Neural crest cell (in vitro differentiated cells): ENCODE results near the gene GABRR3. TPM values are rescaled to one million over a fixed set of nuclear protein-coding genes. Genes with fewer than 3 reads are reported as not detected.

Experiments used
- DNase-seq: peaks from one replicate; pipeline ENCODE4 v3.0.0; 2021; ENCODE audit warnings: low read depth, mixed read lengths, low spot score
- H3K27ac Mint-ChIP-seq: one replicate; pipeline ENCODE4 v1.8.0; 2021; ENCODE audit warnings: mild to moderate bottlenecking, mixed read lengths; ENCODE audit not compliant: unreplicated experiment
- H3K27me3 Mint-ChIP-seq: 2 replicates; pipeline ENCODE4 v1.8.0; 2021; ENCODE audit warnings: low read depth, mild to moderate bottlenecking, mixed read lengths
- H3K36me3 Mint-ChIP-seq: 2 replicates; pipeline ENCODE4 v1.8.0; 2021; ENCODE audit warnings: low read depth, mild to moderate bottlenecking, mixed read lengths
- H3K4me1 Mint-ChIP-seq: 2 replicates; pipeline ENCODE4 v1.8.0; 2021; ENCODE audit warnings: mixed read lengths
- H3K4me3 Mint-ChIP-seq: one replicate; pipeline ENCODE4 v1.8.0; 2021; ENCODE audit warnings: mild to moderate bottlenecking, mixed read lengths
- H3K9me3 Mint-ChIP-seq: 2 replicates; pipeline ENCODE4 v1.8.0; 2021; ENCODE audit warnings: mixed read lengths
- total RNA-seq: library from RNA; stranded (reverse); gene quantifications from 2 replicates; pipeline ENCODE4 v1.2.1, GENCODE V29; 2021
- TF ChIP-seq, protein P1 (sequence below): fragments of 200-600 bp; sonication (generic); conservative IDR thresholded peaks from 2 replicates; pipeline ENCODE4 v1.5.0; 2021; ENCODE audit warnings: antibody characterized with exemption, mild to moderate bottlenecking

The GABRR3 gene
- total RNA-seq, 1 donor from 2014 or later = not detected

DNA sequence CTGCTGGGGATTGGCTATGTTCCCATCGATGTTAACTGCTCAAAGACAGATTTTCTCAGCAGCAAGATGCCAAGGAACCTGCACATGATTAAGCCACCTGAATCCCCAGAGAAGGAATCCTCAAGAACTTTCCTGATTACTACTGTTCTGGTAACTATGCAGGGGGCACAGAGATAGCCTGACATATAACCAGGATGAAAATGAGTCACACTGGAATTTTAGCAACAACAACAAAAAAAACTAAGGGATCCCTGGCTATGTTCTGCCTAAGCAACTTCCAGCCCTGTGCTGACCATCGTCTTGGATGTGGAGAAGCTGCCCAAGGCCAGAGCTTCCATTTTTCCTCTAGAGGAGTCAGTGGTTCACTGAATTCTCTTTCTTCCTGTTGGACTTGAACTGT, 76.7 kb downstream of the GABRR3 start:
- Mint-ChIP-seq H3K36me3 (peaks cover 5% of the 10 kb centered on the region), H3K4me3 (no peak overlapping the region), H3K27ac (no peak overlapping the region), H3K9me3 (no peaks in the 10 kb centered on the region), H3K4me1 (peaks cover 12% of the 10 kb centered on the region), H3K27me3 (no peaks in the 10 kb centered on the region)
- no peak for DNase-seq
- TF ChIP-seq, protein P1, sequence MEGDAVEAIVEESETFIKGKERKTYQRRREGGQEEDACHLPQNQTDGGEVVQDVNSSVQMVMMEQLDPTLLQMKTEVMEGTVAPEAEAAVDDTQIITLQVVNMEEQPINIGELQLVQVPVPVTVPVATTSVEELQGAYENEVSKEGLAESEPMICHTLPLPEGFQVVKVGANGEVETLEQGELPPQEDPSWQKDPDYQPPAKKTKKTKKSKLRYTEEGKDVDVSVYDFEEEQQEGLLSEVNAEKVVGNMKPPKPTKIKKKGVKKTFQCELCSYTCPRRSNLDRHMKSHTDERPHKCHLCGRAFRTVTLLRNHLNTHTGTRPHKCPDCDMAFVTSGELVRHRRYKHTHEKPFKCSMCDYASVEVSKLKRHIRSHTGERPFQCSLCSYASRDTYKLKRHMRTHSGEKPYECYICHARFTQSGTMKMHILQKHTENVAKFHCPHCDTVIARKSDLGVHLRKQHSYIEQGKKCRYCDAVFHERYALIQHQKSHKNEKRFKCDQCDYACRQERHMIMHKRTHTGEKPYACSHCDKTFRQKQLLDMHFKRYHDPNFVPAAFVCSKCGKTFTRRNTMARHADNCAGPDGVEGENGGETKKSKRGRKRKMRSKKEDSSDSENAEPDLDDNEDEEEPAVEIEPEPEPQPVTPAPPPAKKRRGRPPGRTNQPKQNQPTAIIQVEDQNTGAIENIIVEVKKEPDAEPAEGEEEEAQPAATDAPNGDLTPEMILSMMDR = no peak

DNA sequence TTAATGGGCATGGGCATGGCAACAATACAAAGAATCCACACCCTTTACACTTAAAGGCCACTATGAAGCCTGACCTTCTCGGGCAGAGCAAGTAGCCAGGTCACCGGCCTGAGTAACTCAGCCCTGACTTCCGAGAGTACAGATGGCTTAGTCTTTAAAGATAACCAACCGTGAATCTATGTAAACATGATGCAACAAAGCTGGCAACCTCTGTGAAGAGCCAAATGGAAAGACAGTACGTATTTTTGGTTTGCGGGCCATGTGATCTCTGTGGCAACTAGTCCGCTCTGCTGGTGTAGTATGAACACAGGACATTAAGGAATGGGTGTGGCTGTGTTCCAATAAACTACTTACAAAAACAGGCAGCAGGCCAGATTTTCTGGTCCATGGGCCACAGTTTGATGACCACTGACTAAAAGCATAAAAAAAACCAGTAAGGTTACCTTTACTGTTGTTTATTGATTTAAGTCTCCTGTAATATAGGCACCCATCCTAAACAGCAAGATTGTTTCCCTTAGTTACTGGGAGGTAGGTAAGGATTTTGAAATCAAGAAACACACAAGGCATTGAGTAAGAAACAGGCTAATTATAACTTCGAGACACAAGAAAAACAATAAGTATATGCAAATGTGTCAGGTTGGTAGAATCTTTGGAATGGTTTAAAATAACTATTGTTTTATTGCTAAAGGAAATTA, 77.4 kb downstream of the GABRR3 start:
- Mint-ChIP-seq H3K9me3 (no peaks in the 10 kb centered on the region), H3K27me3 (no peaks in the 10 kb centered on the region), H3K36me3 (peaks cover 8% of the 10 kb centered on the region), H3K4me1 (peaks cover 12% of the 10 kb centered on the region), H3K4me3 (no peak overlapping the region), H3K27ac (no peak overlapping the region)
- DNase-seq = no peak
- TF ChIP-seq, protein P1 = no peak

DNA sequence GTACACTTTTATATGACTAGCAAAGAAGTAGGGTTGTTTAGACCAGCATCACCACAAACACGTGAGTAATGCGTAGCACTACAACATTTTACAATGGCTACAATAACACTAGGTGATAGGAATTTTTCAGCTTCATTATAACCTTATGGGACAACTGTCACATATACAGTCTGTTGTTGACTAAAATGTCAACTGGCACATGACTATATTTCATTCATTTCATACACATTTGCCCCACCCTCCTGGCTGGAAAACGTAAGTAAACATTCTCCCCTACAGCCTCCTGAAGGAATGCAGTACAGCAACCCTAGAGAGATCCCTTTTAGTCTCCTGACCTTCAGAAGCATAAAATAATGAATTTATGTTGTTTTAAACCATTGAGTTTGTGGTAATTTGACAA, 79.1 kb downstream of the GABRR3 start:
- Mint-ChIP-seq H3K4me1 (no peaks in the 10 kb centered on the region), H3K36me3 (peaks cover 8% of the 10 kb centered on the region), H3K9me3 (no peaks in the 10 kb centered on the region), H3K27ac (no peak overlapping the region), H3K27me3 (no peaks in the 10 kb centered on the region), H3K4me3 (no peak overlapping the region)
- TF ChIP-seq, protein P1 = no peak
- no peak for DNase-seq

- no peak for DNase-seq
- TF ChIP-seq, protein P1 = no peak
- Mint-ChIP-seq H3K4me1 (no peaks in the 10 kb centered on the region), H3K27me3 (no peaks in the 10 kb centered on the region), H3K27ac (no peak overlapping the region), H3K4me3 (no peak overlapping the region), H3K9me3 (no peaks in the 10 kb centered on the region), H3K36me3 (peaks cover 8% of the 10 kb centered on the region)
Observed at GRCh38 chr3:97954228-97954827, 80.8 kb downstream of the GABRR3 start.

GRCh38 chr3:97952872-97953271, 82.2 kb downstream of the GABRR3 start:
- Mint-ChIP-seq H3K27me3 (no peaks in the 10 kb centered on the region), H3K4me1 (no peaks in the 10 kb centered on the region), H3K36me3 (peaks cover 16% of the 10 kb centered on the region), H3K27ac (no peak overlapping the region), H3K4me3 (no peak overlapping the region), H3K9me3 (no peaks in the 10 kb centered on the region)
- TF ChIP-seq, protein P1 = no peak
- no peak for DNase-seq
